Aorta (tissue), 5 donors: ENCODE measurements around the gene IGSF6. TPM values are rescaled to one million over a fixed set of nuclear protein-coding genes. Genes with fewer than 3 reads are reported as not detected.

Source experiments
- ATAC-seq: fragments of 200-7000 bp; cut with Tn5 transposase; one replicate; pipeline ENCODE4 v1.9.1; 2022; ENCODE audit warnings: moderate library complexity; ENCODE audit not compliant: low FRiP score
- DNase-seq, 2 donors: peaks; one replicate each; pipeline ENCODE4 v3.0.0-alpha.2; 2020
- H3K27ac ChIP-seq, 2 donors: one replicate each; pipeline ENCODE4 v1.5.1; 2013; ENCODE audit warnings: low read length in 2 of 2, mild to moderate bottlenecking in 2 of 2, moderate library complexity in 2 of 2, control low read depth in 1 of 2, inconsistent platforms in 1 of 2, low read depth in 1 of 2
- H3K27me3 ChIP-seq, 2 donors: one replicate each; pipeline ENCODE4 v1.6.1; 2013; ENCODE audit warnings: control low read depth in 1 of 2, low read length in 1 of 2, mild to moderate bottlenecking in 1 of 2, moderate library complexity in 1 of 2; ENCODE audit not compliant: insufficient read depth in 2 of 2, control insufficient read depth in 1 of 2
- H3K36me3 ChIP-seq, 2 donors: one replicate each; pipeline ENCODE4 v1.6.1; 2013; ENCODE audit warnings: control low read depth in 1 of 2, low read length in 1 of 2, mild to moderate bottlenecking in 1 of 2; ENCODE audit not compliant: insufficient read depth in 2 of 2, control insufficient read depth in 1 of 2
- H3K4me1 ChIP-seq, 2 donors: one replicate each; pipeline ENCODE4 v1.6.1; 2013; ENCODE audit warnings: low read length in 2 of 2, control low read depth in 1 of 2, mild to moderate bottlenecking in 1 of 2, moderate library complexity in 1 of 2; ENCODE audit not compliant: insufficient read depth in 2 of 2, control insufficient read depth in 1 of 2
- H3K4me3 ChIP-seq, 2 donors: one replicate each; pipeline ENCODE4 v1.5.1; 2013; ENCODE audit warnings: low read length in 2 of 2, control low read depth in 1 of 2, mild to moderate bottlenecking in 1 of 2
- H3K9me3 ChIP-seq: one replicate; pipeline ENCODE4 v1.6.1; 2013; ENCODE audit warnings: mild to moderate bottlenecking, low read length; ENCODE audit not compliant: control insufficient read depth
- WGBS, 2 donors: extraction: QIAGEN DNeasy Blood & Tissue Kit; methylation state at CpG; one replicate each; pipeline ENCODE4 v1.1.7; 2013; 5-methylcytosine and 5-hydroxymethylcytosine counted together
- intact Hi-C, 2 donors: fragments of 100-400 bp; cut with DNase I; formaldehyde crosslinking; loops; one replicate each; pipeline versions ENCODE4 v1.14.2 to v1.15.0; 2022
- polyA plus RNA-seq, 2 donors: library from polyadenylated mRNA; stranded (reverse); fragments of 200-250 nt; gene quantifications; one replicate each; pipeline ENCODE4 v1.2.3, GENCODE V29; 2013
- total RNA-seq, 2 donors: library from RNA; stranded (reverse); fragmentation: NEBNext Ultra II Directional; extraction: Animal tissue kit (Norgen Biotek cat#: 25700); gene quantifications; one replicate each; pipeline ENCODE4 v1.2.1, GENCODE V29; 2021
- donor health status: healthy with polysubstance abuse.
- donor health status: Bipolar disorder and iron deficiency.
- donor health status: DM: no; HTN: no; CAD: no.
- donor health status: DM: no; HTN: no; CAD: no.
- donor health status: DM: yes; HTN: yes; CAD: no.

Gene IGSF6
- total and polyA plus RNA-seq, 4 donors = 0.95 to 7.2 (median 5.5) TPM

DNA sequence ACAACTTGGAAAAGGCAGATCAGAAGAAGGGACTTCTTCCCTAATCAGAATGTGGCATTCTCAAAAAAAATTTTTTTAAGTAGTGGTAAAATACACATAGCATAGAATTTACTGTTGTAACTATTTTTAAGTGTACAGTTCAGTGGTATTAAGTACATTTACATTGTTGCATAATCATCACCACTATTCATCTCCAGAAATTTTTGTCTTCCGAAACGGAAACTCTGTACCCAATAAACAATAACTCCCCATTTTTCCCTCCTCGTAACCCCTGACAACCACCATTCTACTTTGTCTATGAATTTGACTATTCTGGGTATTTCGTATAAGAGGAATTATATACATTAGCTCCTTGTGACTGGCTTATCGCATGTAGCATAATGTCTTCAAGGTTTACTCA, 34.1 kb downstream of the IGSF6 start:
- H3K27ac ChIP-seq = no peak overlapping the region
- no peak for ATAC-seq

DNA sequence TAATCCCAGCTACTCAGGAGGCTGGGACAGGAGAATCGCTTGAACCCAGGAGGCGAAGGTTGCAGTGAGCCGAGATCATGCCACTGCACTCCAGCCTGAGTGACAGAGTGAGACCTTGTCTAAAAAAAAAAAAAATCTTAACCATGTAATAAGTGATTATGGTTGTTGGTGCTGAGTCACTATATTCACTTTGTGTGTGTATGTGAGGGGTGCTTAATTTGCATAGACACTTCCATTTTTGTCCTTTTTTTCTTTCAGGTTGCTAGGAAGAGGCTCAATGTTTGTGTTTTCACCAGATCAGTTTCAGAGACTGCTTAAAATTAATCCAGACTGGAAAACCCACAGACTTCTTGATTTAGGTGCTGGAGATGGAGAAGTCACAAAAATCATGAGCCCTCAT, 34.8 kb downstream of the IGSF6 start:
- Histone ChIP-seq H3K4me3 (no peak overlapping the region), H3K36me3 (peaks cover 0 to 1% of the 10 kb centered on the region in 2 donors), H3K27me3 (no peaks in the 10 kb centered on the region), H3K27ac (no peak overlapping the region), H3K9me3 (no peaks in the 10 kb centered on the region), H3K4me1 (no peaks in the 10 kb centered on the region)
- 95 to 97% methylated on average over 3 of the region's 3 CpGs for WGBS, 2 donors
- DNase-seq (no peak), ATAC-seq (no peak)
- intact Hi-C loops = no loop called here

More for the DNA sequence above, 34.1 kb downstream of the IGSF6 start:
- intact Hi-C loops = no loop called here
- Histone ChIP-seq H3K9me3 (no peaks in the 10 kb centered on the region), H3K4me3 (no peak overlapping the region), H3K4me1 (no peaks in the 10 kb centered on the region), H3K36me3 (peaks cover 0 to 1% of the 10 kb centered on the region in 2 donors), H3K27me3 (no peaks in the 10 kb centered on the region)
- DNase-seq = no peak
- WGBS, 2 donors = 97 to 98% methylated on average over 5 of the region's 5 CpGs

DNA sequence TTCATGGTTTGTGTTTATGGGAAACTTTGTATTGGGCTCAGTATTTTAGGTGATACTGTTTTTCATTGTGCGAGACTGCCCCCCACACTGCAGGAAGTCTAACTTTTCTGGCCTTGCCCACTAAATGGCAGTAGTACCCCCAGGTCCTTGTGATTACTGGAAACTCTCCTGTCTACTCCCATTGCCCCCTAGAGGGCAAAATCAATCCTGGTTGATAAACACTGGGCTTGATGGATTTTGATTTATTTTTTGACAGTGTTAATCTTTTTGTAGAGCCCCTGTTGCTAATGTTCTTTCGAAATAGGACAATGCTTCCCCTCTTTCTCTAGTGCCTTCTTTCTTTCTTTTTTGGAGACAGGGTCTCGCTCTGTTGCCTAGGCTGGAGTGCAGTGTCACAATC, 37.5 kb downstream of the IGSF6 start:
- Histone ChIP-seq H3K4me3 (no peak overlapping the region), H3K9me3 (no peaks in the 10 kb centered on the region), H3K4me1 (no peaks in the 10 kb centered on the region), H3K36me3 (peaks cover 0 to 1% of the 10 kb centered on the region in 2 donors), H3K27ac (no peak overlapping the region), H3K27me3 (no peaks in the 10 kb centered on the region)
- no peak for DNase-seq
- no peak for ATAC-seq
- intact Hi-C loops = no loop called here
- WGBS, 2 donors = 95% methylated on average over 3 of the region's 3 CpGs

DNA sequence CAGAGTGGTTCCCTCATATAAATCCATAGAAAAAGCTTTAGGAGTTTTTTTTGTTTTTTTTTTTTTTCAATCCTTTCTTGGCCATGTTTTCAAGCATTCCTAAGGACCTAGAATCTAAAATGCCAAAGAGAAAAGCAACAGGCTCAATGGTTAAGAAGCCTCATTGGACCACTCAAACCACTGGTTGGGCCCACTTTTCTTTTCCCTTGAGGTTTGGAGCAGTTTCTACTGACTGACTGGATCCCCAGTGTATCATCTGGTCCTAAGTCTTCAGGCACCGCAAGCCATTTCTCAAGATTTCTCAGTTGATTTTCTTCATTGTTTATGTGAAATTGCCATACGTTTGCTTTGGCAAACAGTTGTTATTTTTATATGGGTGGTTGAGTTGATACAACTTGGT, 38.6 kb downstream of the IGSF6 start:
- Histone ChIP-seq H3K9me3 (no peaks in the 10 kb centered on the region), H3K4me3 (no peak overlapping the region), H3K27ac (no peak overlapping the region), H3K36me3 (peaks cover 0 to 1% of the 10 kb centered on the region in 2 donors), H3K27me3 (no peaks in the 10 kb centered on the region), H3K4me1 (no peaks in the 10 kb centered on the region)
- DNase-seq (no peak), ATAC-seq (no peak)
- intact Hi-C loops = no loop called here
- 55 to 60% methylated on average over 2 of the region's 2 CpGs for WGBS, 2 donors

DNA sequence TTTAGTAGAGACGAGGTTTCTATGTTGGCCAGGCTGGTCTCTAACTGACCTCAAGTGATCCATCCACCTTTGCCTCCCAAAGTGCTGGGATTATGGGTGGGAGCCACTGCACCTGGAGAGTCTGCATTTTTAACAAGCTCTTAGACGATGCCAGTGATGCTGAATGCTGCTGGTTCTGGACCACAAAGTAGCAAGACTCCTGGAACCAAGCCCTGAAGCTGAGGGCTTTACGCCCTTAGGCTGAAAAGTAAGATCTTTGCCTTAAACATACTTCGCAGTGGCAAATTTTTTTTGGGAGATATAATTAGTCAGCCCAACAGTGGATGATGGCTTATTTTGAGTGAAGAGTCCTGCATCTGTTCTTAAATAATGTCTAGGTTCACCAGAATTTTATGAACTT, 39.0 kb downstream of the IGSF6 start:
- 89 to 96% methylated on average over 4 of the region's 4 CpGs for WGBS, 2 donors
- no peak overlapping the region for H3K27ac ChIP-seq
- peaks cover 0 to 1% of the 10 kb centered on the region in 2 donors for H3K36me3 ChIP-seq
- H3K27me3 ChIP-seq = no peaks in the 10 kb centered on the region
- intact Hi-C loops = no loop called here
- DNase-seq (no peak), ATAC-seq (no peak)
- H3K4me3 ChIP-seq = no peak overlapping the region
- H3K9me3 ChIP-seq = no peaks in the 10 kb centered on the region
- H3K4me1 ChIP-seq = no peaks in the 10 kb centered on the region

DNA sequence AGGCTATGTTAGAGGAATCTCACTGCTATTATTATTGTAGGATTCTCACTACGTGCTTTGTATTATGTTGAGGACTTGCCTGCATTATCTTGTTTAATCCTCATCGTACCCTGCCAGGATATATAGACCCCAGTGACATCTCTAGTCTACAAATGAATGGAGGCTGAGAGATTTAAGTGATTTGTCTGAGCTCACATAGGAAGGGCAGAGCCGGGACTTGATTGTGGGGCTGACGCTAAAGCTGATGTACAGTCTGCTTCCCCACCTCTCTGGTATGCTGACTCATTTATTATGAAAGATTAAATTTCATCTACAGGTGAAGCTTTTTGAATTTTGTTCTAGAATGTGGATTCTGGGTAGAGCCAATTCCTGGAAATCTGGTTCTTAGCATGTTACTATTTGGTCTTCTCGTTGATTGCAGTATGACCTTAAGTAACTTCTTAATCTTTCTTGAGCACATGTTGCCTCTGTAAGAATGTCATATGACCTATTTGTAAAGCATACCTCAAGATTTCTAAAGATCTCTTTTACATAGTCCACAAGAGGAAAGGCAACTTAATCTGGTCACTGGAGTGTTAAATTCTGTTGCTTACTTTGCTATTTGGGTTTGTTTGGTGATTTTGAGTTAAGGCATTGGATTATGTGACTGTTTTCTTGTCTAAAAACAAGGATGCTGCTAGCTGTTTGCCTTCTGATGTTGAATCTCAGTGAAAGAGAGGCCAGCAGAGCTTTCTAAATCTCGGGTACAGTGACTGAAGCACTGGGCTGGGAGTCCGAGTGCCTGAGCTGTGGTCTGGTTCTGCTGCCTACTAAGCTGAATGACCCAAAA, 40.6 kb downstream of the IGSF6 start:
- no peak overlapping the region for H3K4me3 ChIP-seq
- 45 to 46% methylated on average over 7 of the region's 7 CpGs for WGBS, 2 donors
- DNase-seq (no peak), ATAC-seq (no peak)
- H3K4me1 ChIP-seq = no peaks in the 10 kb centered on the region
- intact Hi-C loops = no loop called here
- no peaks in the 10 kb centered on the region for H3K27me3 ChIP-seq
- no peaks in the 10 kb centered on the region for H3K9me3 ChIP-seq
- no peak overlapping the region for H3K27ac ChIP-seq
- peaks cover 0 to 1% of the 10 kb centered on the region in 2 donors for H3K36me3 ChIP-seq

DNA sequence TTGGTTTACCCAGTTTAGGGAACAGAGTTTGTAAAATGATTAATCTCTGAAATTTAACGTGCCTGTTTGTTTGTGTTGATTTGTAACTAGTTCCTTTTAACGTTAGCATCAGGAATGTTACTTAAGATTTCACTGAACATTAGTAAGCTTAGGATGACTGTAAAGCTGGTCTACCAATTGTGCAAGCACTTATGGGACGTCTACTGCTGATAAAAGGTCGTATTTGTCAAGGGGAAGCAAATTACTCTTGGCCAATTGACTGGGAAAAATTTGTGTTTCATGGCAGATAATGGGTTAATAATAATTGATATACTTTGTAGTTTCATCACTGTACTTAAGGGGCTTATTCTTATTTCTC, 41.2 kb downstream of the IGSF6 start:
- intact Hi-C loops = no loop called here
- WGBS, 2 donors = 62 to 69% methylated on average over 4 of the region's 4 CpGs
- Histone ChIP-seq H3K4me1 (no peaks in the 10 kb centered on the region), H3K27me3 (no peaks in the 10 kb centered on the region), H3K4me3 (no peak overlapping the region), H3K36me3 (peaks cover 0 to 1% of the 10 kb centered on the region in 2 donors), H3K27ac (no peak overlapping the region), H3K9me3 (no peaks in the 10 kb centered on the region)
- DNase-seq (no peak), ATAC-seq (no peak)

DNA sequence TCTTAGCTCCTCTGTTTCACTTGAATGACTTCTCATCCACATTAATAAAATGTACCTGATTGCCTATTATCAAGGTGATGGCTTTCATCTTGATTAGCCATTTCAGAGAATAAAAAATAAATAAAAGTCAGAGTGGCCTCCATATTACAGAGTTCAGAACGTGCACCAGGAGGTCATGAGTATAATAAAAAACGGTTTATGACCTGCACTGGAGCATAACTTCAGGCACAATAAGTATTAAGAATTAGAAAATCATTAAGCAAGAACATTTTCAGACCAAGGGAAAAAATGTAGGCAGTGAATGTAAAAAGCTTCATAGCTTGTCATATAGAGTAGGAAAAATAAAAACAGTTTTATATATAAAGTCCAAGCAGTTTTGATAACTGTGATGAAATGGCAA, 41.6 kb downstream of the IGSF6 start:
- Histone ChIP-seq H3K27me3 (no peaks in the 10 kb centered on the region), H3K4me3 (no peak overlapping the region), H3K27ac (no peak overlapping the region), H3K36me3 (no peaks in the 10 kb centered on the region), H3K9me3 (no peaks in the 10 kb centered on the region), H3K4me1 (no peaks in the 10 kb centered on the region)
- WGBS, 2 donors = 86 to 88% methylated on average over 2 of the region's 2 CpGs
- DNase-seq (no peak), ATAC-seq (no peak)
- intact Hi-C loops = no loop called here

DNA sequence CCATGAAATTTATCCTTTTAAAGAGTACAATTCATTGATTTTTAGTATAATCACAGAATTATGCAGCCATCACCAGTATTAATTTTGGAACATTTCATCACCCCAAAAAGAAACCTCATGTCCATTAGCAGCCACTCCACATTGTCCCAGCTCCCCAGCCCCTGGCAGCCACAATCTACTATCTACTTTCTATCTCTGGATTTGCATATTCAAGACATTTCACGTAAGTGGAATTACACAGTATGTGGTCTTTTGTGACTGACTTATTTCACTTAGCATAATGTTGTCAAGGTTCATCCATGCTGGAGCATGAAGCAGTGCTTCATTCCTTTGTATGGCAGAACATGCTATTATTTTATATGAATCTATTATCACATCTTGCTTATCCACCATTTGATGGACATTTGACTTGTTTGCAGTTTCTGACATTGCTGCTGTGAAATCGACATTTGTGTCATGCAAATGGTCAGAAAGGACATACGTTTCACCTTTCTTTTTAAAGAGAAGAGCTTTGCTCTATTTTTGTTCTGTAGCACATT, 42.3 kb downstream of the IGSF6 start:
- WGBS, 2 donors = 85 to 88% methylated on average over 3 of the region's 3 CpGs
- no peaks in the 10 kb centered on the region for H3K27me3 ChIP-seq
- no peak for DNase-seq
- intact Hi-C loops = no loop called here
- no peak overlapping the region for H3K4me3 ChIP-seq
- H3K36me3 ChIP-seq = no peaks in the 10 kb centered on the region
- no peaks in the 10 kb centered on the region for H3K4me1 ChIP-seq
- no peaks in the 10 kb centered on the region for H3K9me3 ChIP-seq
- H3K27ac ChIP-seq = no peak overlapping the region
- no peak for ATAC-seq
